ENCODE measurements around the gene GLUL.

DNA sequence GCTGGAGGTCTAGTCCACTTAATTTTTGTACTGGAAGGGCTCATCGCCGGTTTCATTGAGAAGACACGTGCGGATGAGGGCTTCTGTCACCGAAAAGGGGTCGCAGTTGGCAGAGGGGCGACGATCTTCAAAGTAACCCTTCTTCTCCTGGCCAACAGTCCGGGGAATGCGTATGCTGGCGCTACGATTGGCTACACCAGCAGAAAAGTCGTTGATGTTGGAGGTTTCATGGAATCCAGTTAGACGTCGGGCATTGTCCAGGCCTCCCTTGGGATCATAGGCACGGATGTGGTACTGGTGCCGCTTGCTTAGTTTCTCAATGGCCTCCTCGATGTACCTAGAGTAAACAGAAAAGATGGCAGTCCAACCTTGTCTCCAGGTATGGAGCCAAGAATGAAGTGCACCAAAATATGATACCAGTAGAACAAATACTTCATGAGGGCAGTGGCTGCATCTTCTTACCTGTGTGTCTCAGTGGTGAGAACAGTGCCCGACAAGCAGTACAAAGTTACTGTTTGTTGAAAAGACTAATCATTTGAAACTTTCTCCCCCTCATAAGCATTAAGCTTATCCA lies 7.1 kb downstream of the GLUL start:
- TF ChIP-seq EZH2phosphoT487 (IDR thresholded peaks at IDR 0.05; ENCODE audit: borderline replicate concordance) = no peak
- TF ChIP-seq, protein P1, sequence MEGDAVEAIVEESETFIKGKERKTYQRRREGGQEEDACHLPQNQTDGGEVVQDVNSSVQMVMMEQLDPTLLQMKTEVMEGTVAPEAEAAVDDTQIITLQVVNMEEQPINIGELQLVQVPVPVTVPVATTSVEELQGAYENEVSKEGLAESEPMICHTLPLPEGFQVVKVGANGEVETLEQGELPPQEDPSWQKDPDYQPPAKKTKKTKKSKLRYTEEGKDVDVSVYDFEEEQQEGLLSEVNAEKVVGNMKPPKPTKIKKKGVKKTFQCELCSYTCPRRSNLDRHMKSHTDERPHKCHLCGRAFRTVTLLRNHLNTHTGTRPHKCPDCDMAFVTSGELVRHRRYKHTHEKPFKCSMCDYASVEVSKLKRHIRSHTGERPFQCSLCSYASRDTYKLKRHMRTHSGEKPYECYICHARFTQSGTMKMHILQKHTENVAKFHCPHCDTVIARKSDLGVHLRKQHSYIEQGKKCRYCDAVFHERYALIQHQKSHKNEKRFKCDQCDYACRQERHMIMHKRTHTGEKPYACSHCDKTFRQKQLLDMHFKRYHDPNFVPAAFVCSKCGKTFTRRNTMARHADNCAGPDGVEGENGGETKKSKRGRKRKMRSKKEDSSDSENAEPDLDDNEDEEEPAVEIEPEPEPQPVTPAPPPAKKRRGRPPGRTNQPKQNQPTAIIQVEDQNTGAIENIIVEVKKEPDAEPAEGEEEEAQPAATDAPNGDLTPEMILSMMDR (conservative IDR thresholded peaks at IDR 0.05; ENCODE audit: low read length) = no peak

Data from Loucy (cell line).